C4-2B (cell line): Measurements from ENCODE around the gene RRN3.
"Not testable (repeated sequence)": the region's sequence is repeated elsewhere in the genome, so short reads cannot be mapped to it uniquely, and the experiment has no call there.

ENCODE experiments used
- ZFX ChIP-seq: fragments of 450-650 bp; IDR thresholded peaks from 2 replicates; pipeline ENCODE4 v1.6.1; 2017
- TF ChIP-seq, protein P1 (sequence below): fragments of 450-650 bp; conservative IDR thresholded peaks from 2 replicates; pipeline ENCODE4 v1.5.1; 2017; ENCODE audit warnings: mild to moderate bottlenecking

GRCh38 chr16:15029749-15030148 is 64.3 kb downstream of the RRN3 start:
- TF ChIP-seq, protein P1, sequence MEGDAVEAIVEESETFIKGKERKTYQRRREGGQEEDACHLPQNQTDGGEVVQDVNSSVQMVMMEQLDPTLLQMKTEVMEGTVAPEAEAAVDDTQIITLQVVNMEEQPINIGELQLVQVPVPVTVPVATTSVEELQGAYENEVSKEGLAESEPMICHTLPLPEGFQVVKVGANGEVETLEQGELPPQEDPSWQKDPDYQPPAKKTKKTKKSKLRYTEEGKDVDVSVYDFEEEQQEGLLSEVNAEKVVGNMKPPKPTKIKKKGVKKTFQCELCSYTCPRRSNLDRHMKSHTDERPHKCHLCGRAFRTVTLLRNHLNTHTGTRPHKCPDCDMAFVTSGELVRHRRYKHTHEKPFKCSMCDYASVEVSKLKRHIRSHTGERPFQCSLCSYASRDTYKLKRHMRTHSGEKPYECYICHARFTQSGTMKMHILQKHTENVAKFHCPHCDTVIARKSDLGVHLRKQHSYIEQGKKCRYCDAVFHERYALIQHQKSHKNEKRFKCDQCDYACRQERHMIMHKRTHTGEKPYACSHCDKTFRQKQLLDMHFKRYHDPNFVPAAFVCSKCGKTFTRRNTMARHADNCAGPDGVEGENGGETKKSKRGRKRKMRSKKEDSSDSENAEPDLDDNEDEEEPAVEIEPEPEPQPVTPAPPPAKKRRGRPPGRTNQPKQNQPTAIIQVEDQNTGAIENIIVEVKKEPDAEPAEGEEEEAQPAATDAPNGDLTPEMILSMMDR = not testable (repeated sequence)
- not testable (repeated sequence) for TF ChIP-seq ZFX
